GM23338 (cell line): ENCODE data around the gene FXYD7. TPM values are rescaled to one million over a fixed set of nuclear protein-coding genes. Genes with fewer than 3 reads are reported as not detected.

ENCODE experiments used
- polyA plus RNA-seq: library from polyadenylated mRNA; unstranded; fragments of >200 nt; fragmentation: Nextera tagmentation; extraction: Ambion mirVana; gene quantifications from 2 replicates; pipeline ENCODE4 v1.2.1, GENCODE V29; 2016
- small RNA-seq: library from RNA; depleted of rRNA; stranded (forward); fragments of <200 nt; gene quantifications from one replicate; pipeline ENCODE3, GENCODE V24; 2014; ENCODE audit warnings: low replicate concordance
- total RNA-seq: library from RNA; depleted of rRNA; stranded (reverse); fragments of >200 nt; shearing (Covaris generic); gene quantifications from 2 replicates; pipeline ENCODE4 v1.2.3, GENCODE V29; 2014; rRNA removed

The FXYD7 gene
- total and polyA plus RNA-seq, 2 experiments from 2014 or later = 9.6 to 44.0 TPM

Small RNA genes lying within 50 kb of the gene (small RNA-seq; reads per million reads assigned to genes)
- not detected for gene AC020907.2

Other genes starting within 250 kb of the FXYD7 start
- gene ZNF30, start 216.4 kb upstream of the FXYD7 start, total RNA-seq = 4.0 and 18.7 TPM in 2 replicates
- 3.3 and 4.1 TPM in 2 replicates for gene ZNF30, start 216.4 kb upstream of the FXYD7 start, polyA plus RNA-seq
- 8.8 and 12.8 TPM in 2 replicates for gene ZNF792, start 179.0 kb upstream of the FXYD7 start, total RNA-seq
- gene ZNF792, start 179.0 kb upstream of the FXYD7 start, polyA plus RNA-seq = 1.3 and 1.6 TPM in 2 replicates
- 141 and 174 TPM in 2 replicates for gene GRAMD1A, start 142.9 kb upstream of the FXYD7 start, total RNA-seq
- gene GRAMD1A, start 142.9 kb upstream of the FXYD7 start, polyA plus RNA-seq = 122 and 125 TPM in 2 replicates
- gene SCN1B, start 112.8 kb upstream of the FXYD7 start, total RNA-seq = 3.4 and 4.8 TPM in 2 replicates
- 1.7 and 1.8 TPM in 2 replicates for gene SCN1B, start 112.8 kb upstream of the FXYD7 start, polyA plus RNA-seq
- gene HPN, start 101.5 kb upstream of the FXYD7 start, total RNA-seq = 16.2 and 17.4 TPM in 2 replicates
- gene HPN, start 101.5 kb upstream of the FXYD7 start, polyA plus RNA-seq = 14.0 and 14.6 TPM in 2 replicates
- gene FXYD3, start 27.4 kb upstream of the FXYD7 start, total RNA-seq = not detected in 2 replicates
- gene FXYD3, start 27.4 kb upstream of the FXYD7 start, polyA plus RNA-seq = 0.81 and 0.89 TPM in 2 replicates
- 3.6 and 4.3 TPM in 2 replicates for gene LGI4, start 8.2 kb upstream of the FXYD7 start, total RNA-seq
- 2.3 and 3.4 TPM in 2 replicates for gene LGI4, start 8.2 kb upstream of the FXYD7 start, polyA plus RNA-seq
- 1.5 and 1.7 TPM in 2 replicates for gene FXYD1, start 4.4 kb upstream of the FXYD7 start, total RNA-seq
- 26.8 and 31.3 TPM in 2 replicates for gene FXYD1, start 4.4 kb upstream of the FXYD7 start, polyA plus RNA-seq
- 97.7 and 98.9 TPM in 2 replicates for gene FXYD5, start 11.5 kb downstream of the FXYD7 start, total RNA-seq
- gene FXYD5, start 11.5 kb downstream of the FXYD7 start, polyA plus RNA-seq = 222 and 233 TPM in 2 replicates
- gene FAM187B, start 85.5 kb downstream of the FXYD7 start, total RNA-seq = not detected in 2 replicates
- gene FAM187B, start 85.5 kb downstream of the FXYD7 start, polyA plus RNA-seq = 0.23 and 0.31 TPM in 2 replicates
- gene LSR, start 105.7 kb downstream of the FXYD7 start, total RNA-seq = 195 and 212 TPM in 2 replicates
- 116 and 125 TPM in 2 replicates for gene LSR, start 105.7 kb downstream of the FXYD7 start, polyA plus RNA-seq
- gene USF2, start 125.7 kb downstream of the FXYD7 start, total RNA-seq = 60.5 and 63.8 TPM in 2 replicates
- 28.9 and 36.4 TPM in 2 replicates for gene USF2, start 125.7 kb downstream of the FXYD7 start, polyA plus RNA-seq
- not detected in 2 replicates for gene HAMP, start 139.3 kb downstream of the FXYD7 start, total RNA-seq
- gene HAMP, start 139.3 kb downstream of the FXYD7 start, polyA plus RNA-seq = 0.65 TPM in 1 of 2 replicates, not detected in the other
- 1.3 and 1.8 TPM in 2 replicates for gene MAG, start 148.9 kb downstream of the FXYD7 start, total RNA-seq
- gene MAG, start 148.9 kb downstream of the FXYD7 start, polyA plus RNA-seq = 0.61 and 0.85 TPM in 2 replicates
- 0.10 and 0.12 TPM in 2 replicates for gene CD22, start 185.9 kb downstream of the FXYD7 start, total RNA-seq
- gene CD22, start 185.9 kb downstream of the FXYD7 start, polyA plus RNA-seq = 0.32 and 0.66 TPM in 2 replicates
- not detected in 2 replicates for gene FFAR1, start 204.6 kb downstream of the FXYD7 start, total RNA-seq
- not detected in 2 replicates for gene FFAR1, start 204.6 kb downstream of the FXYD7 start, polyA plus RNA-seq
- gene FFAR3, start 215.2 kb downstream of the FXYD7 start, total RNA-seq = 0.35 TPM in 1 of 2 replicates, not detected in the other
- not detected in 2 replicates for gene FFAR3, start 215.2 kb downstream of the FXYD7 start, polyA plus RNA-seq
- gene GPR42, start 227.8 kb downstream of the FXYD7 start, total RNA-seq = not detected in 2 replicates
- gene GPR42, start 227.8 kb downstream of the FXYD7 start, polyA plus RNA-seq = not detected in 2 replicates